NT2/D1 (cell line): ENCODE data around the gene MRFAP1.

Experiments
- DNase-seq: peaks from one replicate; pipeline ENCODE4 v3.0.0-alpha.2; 2011; ENCODE audit warnings: low read depth, low spot score
- H3K27me3 ChIP-seq: 2 replicates; pipeline ENCODE4 v1.6.0; 2011; ENCODE audit warnings: mild to moderate bottlenecking; ENCODE audit not compliant: insufficient read length, insufficient read depth
- H3K36me3 ChIP-seq: 2 replicates; pipeline ENCODE4 v1.6.1; 2011; ENCODE audit warnings: mild to moderate bottlenecking, low read length, mixed read lengths; ENCODE audit not compliant: insufficient read depth, insufficient read length
- H3K4me1 ChIP-seq: 2 replicates; pipeline ENCODE4 v1.5.1; 2011; ENCODE audit not compliant: insufficient read depth, insufficient read length
- H3K4me3 ChIP-seq: 2 replicates; pipeline ENCODE4 v1.5.1; 2011; ENCODE audit warnings: low read depth; ENCODE audit not compliant: insufficient read length
- H3K9ac ChIP-seq: 2 replicates; pipeline ENCODE4 v1.6.0; 2011; ENCODE audit warnings: low read depth; ENCODE audit not compliant: insufficient read length
- H3K9me3 ChIP-seq: 2 replicates; pipeline ENCODE4 v1.5.1; 2011; ENCODE audit warnings: mild to moderate bottlenecking, low read length; ENCODE audit not compliant: insufficient read depth
- SUZ12 ChIP-seq: IDR thresholded peaks from 2 replicates; pipeline ENCODE4 v1.6.1; 2011; ENCODE audit not compliant: insufficient read length, insufficient read depth; ENCODE audit errors: extremely low read depth
- YY1 ChIP-seq: IDR thresholded peaks from 2 replicates; pipeline ENCODE4 v1.6.1; 2011; ENCODE audit not compliant: insufficient read length, insufficient read depth
- ZNF274 ChIP-seq: IDR thresholded peaks from 2 replicates; pipeline ENCODE4 v1.6.1; 2011; ENCODE audit warnings: mild to moderate bottlenecking, low read depth, low read length

Gene MRFAP1

DNA sequence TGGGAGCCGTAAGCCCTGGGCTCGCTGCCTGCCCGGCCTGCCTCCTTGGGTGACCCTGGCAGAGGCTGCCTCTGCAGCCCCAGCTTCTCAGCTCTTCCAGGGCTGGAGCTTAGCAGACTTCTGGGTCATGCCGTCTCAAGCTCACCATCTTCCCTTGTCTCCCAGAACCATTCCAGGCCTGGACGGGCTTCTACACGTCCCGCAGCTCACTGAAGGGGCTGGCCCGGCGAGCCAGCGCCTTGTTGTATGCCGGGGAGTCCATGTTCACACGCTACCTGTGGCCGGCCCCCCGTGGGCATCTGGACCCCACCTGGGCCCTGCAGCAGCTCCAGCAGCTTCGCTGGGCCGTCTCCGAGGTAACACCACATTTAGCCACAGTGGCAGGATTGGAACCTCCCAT, 43.5 kb upstream of the MRFAP1 start:
- Histone ChIP-seq H3K27me3 (peaks cover 7% of the 10 kb centered on the region), H3K4me3 (no peak overlapping the region), H3K36me3 (peaks cover 4% of the 10 kb centered on the region), H3K9me3 (no peaks in the 10 kb centered on the region), H3K4me1 (peaks cover 3% of the 10 kb centered on the region), H3K9ac (no peak overlapping the region)
- DNase-seq: no peak
- TF ChIP-seq YY1 (no peak), SUZ12 (no peak), ZNF274 (no peak)

DNA sequence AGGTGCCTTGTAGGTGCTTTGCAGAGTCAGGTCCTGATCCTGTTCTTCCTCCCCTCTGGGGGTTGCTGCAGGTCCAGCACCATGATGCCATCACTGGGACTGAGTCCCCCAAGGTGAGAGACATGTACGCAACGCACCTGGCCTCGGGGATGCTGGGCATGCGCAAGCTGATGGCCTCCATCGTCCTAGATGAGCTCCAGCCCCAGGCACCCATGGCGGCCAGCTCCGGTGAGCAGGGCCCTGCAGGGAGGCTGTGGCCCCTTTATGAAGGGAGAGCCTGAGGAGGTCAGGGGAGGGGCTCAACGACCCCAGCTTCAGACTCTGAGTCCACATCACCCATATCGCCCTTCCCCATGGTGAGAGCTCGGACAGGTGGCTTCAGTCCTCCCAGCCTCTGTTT, 42.4 kb upstream of the MRFAP1 start:
- H3K27me3 ChIP-seq: peaks cover 4% of the 10 kb centered on the region
- TF ChIP-seq SUZ12 (no peak), YY1 (no peak), ZNF274 (no peak)
- H3K4me3 ChIP-seq: no peak overlapping the region
- no peaks in the 10 kb centered on the region for H3K9me3 ChIP-seq
- no peak for DNase-seq
- H3K36me3 ChIP-seq: peaks cover 3% of the 10 kb centered on the region
- peaks cover 3% of the 10 kb centered on the region for H3K4me1 ChIP-seq
- H3K9ac ChIP-seq: no peak overlapping the region

DNA sequence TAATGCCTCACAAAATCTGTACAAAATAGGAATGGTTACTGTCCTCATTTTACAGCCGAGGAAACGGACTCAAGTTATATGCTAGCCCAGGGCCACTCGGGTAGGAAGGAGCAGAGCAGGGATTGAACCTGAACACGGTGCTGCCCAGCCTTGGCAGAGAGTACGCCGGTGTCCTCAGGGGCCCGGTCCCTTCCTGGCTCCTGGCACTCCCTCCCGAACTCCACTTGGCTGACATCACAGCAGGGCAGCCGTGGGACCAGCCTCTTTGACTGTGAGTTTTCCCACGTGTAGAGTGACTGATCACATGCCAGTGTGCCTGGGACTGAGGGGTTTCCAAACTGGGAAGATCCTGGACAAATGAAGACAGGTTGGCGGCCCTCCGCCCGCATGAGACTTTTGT, 41.8 kb upstream of the MRFAP1 start:
- no peak overlapping the region for H3K9ac ChIP-seq

DNA sequence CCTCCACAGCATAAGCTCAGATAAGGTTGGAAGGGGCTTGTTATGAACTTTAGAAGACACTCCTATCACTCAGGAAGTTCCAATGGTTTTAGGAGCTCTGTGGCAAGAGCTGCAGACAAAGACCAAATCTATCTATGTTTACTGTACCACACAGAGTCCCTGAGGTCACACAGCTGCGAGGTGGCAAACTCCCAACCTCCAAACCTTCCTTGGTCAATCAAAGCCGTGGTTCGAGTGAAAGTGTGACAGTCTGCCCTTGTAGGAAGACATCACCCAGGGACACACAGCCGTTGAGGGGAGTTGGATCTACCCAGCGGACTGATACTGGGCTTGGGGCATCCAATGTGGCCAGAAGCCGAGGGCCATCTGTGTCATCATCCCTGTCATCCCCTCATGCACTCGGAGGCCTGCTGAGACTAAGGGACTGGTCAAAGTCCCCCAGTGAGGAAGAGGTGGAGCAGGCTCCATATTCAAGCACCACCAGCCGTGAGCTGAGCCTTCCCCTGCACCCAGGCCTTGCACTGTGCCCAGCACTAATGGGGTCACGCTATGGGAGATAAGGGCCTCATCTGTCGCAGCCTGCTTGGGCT, 38.7 kb upstream of the MRFAP1 start:
- Histone ChIP-seq H3K9me3 (peaks cover 13% of the 10 kb centered on the region), H3K4me3 (no peak overlapping the region), H3K9ac (no peak overlapping the region), H3K36me3 (peaks cover 9% of the 10 kb centered on the region), H3K4me1 (peaks cover 2% of the 10 kb centered on the region), H3K27me3 (peaks cover 3% of the 10 kb centered on the region)
- DNase-seq: no peak
- TF ChIP-seq ZNF274 (no peak), SUZ12 (no peak), YY1 (no peak)

More for the DNA sequence above, 41.8 kb upstream of the MRFAP1 start:
- Histone ChIP-seq H3K36me3 (no peaks in the 10 kb centered on the region), H3K9me3 (no peaks in the 10 kb centered on the region), H3K4me1 (peaks cover 3% of the 10 kb centered on the region), H3K4me3 (no peak overlapping the region), H3K27me3 (peaks cover 3% of the 10 kb centered on the region)
- no peak for DNase-seq
- TF ChIP-seq SUZ12 (no peak), ZNF274 (no peak), YY1 (no peak)

DNA sequence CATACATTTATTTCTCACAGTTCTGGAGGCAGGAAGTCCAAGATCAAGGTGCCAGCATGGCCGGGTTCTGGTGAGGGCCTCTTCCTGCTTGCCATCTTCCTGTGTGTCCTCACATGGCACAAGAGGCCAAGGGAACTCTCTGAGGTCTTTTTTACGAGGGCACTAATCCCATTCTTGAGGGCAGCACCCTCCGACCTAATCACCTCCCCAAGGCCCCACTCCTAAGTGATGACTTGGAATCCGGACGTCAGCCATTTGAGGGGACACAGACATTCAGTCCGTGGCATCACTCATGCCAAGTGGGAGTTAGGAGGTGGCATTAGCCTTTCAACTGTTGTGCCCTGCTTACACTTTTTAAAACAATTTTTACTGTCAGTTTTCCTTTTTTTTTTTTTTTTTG, 38.2 kb upstream of the MRFAP1 start:
- Histone ChIP-seq H3K9me3 (peaks cover 13% of the 10 kb centered on the region), H3K27me3 (peaks cover 3% of the 10 kb centered on the region), H3K36me3 (peaks cover 9% of the 10 kb centered on the region), H3K4me1 (peaks cover 2% of the 10 kb centered on the region), H3K4me3 (no peak overlapping the region), H3K9ac (no peak overlapping the region)
- TF ChIP-seq YY1 (no peak), ZNF274 (no peak), SUZ12 (no peak)
- DNase-seq: no peak

DNA sequence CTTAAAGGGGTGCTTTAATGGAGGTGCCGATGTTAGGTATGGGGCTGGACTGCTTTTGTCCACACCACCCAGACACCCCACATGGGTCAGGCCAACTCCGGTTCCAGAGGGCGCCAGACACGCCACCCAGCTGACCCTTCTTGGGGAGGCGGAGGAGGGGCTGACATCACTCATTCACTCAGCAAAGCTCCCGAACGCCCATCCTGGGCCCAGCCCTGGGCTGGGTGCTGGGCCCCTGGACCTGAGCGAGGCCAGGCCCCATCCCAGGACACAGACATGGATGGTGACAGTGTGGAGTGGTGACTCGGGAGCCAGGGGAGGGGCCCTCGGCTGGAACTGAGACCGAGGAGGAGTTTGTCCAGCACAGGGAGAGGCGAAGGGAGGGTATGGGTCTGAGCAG, 37.4 kb upstream of the MRFAP1 start:
- peaks cover 13% of the 10 kb centered on the region for H3K9me3 ChIP-seq
- H3K27me3 ChIP-seq: peaks cover 2% of the 10 kb centered on the region
- TF ChIP-seq YY1 (no peak), ZNF274 (no peak), SUZ12 (no peak)
- peaks cover 11% of the 10 kb centered on the region for H3K36me3 ChIP-seq
- H3K4me1 ChIP-seq: peaks cover 2% of the 10 kb centered on the region
- no peak overlapping the region for H3K9ac ChIP-seq
- DNase-seq: no peak
- H3K4me3 ChIP-seq: no peak overlapping the region

DNA sequence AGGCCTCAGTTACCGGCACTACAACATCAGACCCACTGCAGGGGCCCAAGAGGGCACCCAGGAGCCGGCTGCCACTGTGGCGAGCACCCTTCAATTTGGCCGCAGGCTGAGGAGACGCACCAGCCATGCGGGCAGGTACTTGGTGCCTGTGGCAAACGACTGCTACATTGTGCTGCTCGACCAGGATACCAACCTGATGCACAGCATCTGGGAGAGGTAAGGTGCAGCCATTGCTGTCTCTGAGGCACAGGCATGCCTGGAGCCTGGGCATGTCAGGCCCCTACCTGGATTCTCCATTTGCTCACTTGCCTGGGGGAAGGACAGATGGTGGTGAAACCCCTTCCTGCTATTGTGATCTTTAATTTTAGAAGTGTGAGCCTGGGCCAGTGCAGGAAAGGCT, 35.4 kb upstream of the MRFAP1 start:
- peaks cover 2% of the 10 kb centered on the region for H3K4me1 ChIP-seq
- H3K27me3 ChIP-seq: no peaks in the 10 kb centered on the region
- TF ChIP-seq YY1 (no peak), ZNF274 (no peak), SUZ12 (no peak)
- DNase-seq: no peak
- no peak overlapping the region for H3K9ac ChIP-seq
- H3K9me3 ChIP-seq: peaks cover 13% of the 10 kb centered on the region
- H3K36me3 ChIP-seq: peaks cover 14% of the 10 kb centered on the region
- H3K4me3 ChIP-seq: no peak overlapping the region

DNA sequence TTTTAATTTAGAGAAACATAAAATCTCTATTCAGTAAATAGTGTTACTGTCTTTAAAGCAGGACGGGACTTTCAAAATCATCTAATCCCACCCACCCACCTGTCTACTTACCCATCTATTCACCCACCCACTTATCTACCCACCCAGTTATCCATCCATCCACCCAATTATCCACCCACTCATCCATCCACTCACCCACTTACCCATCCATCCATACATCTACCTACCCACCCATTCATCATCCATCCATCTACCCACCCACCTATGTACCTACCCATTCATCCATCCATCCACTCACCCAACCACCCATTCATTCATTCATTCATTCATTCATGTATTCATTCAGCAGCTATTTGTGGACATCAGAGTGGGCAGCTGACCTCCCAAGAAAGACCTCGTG, 34.9 kb upstream of the MRFAP1 start:
- Histone ChIP-seq H3K36me3 (peaks cover 17% of the 10 kb centered on the region), H3K27me3 (no peaks in the 10 kb centered on the region), H3K9me3 (peaks cover 13% of the 10 kb centered on the region), H3K4me1 (peaks cover 2% of the 10 kb centered on the region), H3K4me3 (no peak overlapping the region), H3K9ac (no peak overlapping the region)
- DNase-seq: no peak
- TF ChIP-seq YY1 (no peak), ZNF274 (no peak), SUZ12 (no peak)
